Amniotic stem cell (primary cell): ENCODE measurements around the gene PRR36.
"Not testable (repeated sequence)": the region's sequence is repeated elsewhere in the genome, so short reads cannot be mapped to it uniquely, and the experiment has no call there.

Experiments used
- DNase-seq: peaks from one replicate; lab custom pipeline; 2025; lab: John Stamatoyannopoulos, UW

Gene PRR36

GRCh38 chr19:7874076-7874896 is at the start of gene PRR36:
PRR36 (minus strand) TSS chr19:7874390; CDS start chr19:7873689, 701 bp downstream.
- no peak for DNase-seq

GRCh38 chr19:7923295-7924191 is 49.4 kb upstream of the PRR36 start:
- no peak for DNase-seq

GRCh38 chr19:7922836-7923195 is 48.6 kb upstream of the PRR36 start:
- DNase-seq = no peak

GRCh38 chr19:7921967-7922835 is 48.0 kb upstream of the PRR36 start:
- DNase-seq = no peak

GRCh38 chr19:7921302-7921966 is 47.2 kb upstream of the PRR36 start:
- no peak for DNase-seq

- DNase-seq = peak; percentile 98
Measured at GRCh38 chr19:7920519-7921301, 46.5 kb upstream of the PRR36 start.

GRCh38 chr19:7919610-7920518 is 45.7 kb upstream of the PRR36 start, which contains the start of gene SNAPC2:
SNAPC2 (plus strand) TSS chr19:7920338; CDS start chr19:7920367, 29 bp downstream.
- peak; percentile 86 for DNase-seq

- DNase-seq = no peak
Measured at GRCh38 chr19:7918615-7919421, 44.6 kb upstream of the PRR36 start.

GRCh38 chr19:7918062-7918614 is 43.9 kb upstream of the PRR36 start:
- not testable (repeated sequence) for DNase-seq

- DNase-seq = peak; percentile 34
Measured at GRCh38 chr19:7917267-7918061, 43.3 kb upstream of the PRR36 start.

GRCh38 chr19:7916955-7917266 is 42.7 kb upstream of the PRR36 start:
- no peak for DNase-seq

GRCh38 chr19:7916103-7916954 is 42.1 kb upstream of the PRR36 start:
- no peak for DNase-seq

GRCh38 chr19:7915250-7916102 is 41.3 kb upstream of the PRR36 start:
- no peak for DNase-seq

- no peak for DNase-seq
Measured at GRCh38 chr19:7914598-7915045, 40.4 kb upstream of the PRR36 start, which contains the start of gene TGFBR3L. TGFBR3L (plus strand) TSS chr19:7914830.

- no peak for DNase-seq
Measured at GRCh38 chr19:7914099-7914498, 39.9 kb upstream of the PRR36 start.

GRCh38 chr19:7913652-7914051 is 39.5 kb upstream of the PRR36 start:
- no peak for DNase-seq
